HL-60 (cell line): ENCODE data around the gene MTHFD2L.
"Not testable (repeated sequence)": the region's sequence is repeated elsewhere in the genome, so short reads cannot be mapped to it uniquely, and the experiment has no call there.

ENCODE experiments used
- DNase-seq, 2 experiments: peaks; one replicate each; pipeline ENCODE4 v3.0.0-alpha.2; 2010 to 2020; ENCODE audit warnings: low read depth in 1 of 2, low spot score in 1 of 2
- H3K27ac ChIP-seq: fragments of 250-450 bp; sonication (Bioruptor Pico); replicated peaks from 2 replicates; pipeline ENCODE4 v1.5.1; 2020; ENCODE audit warnings: mild to moderate bottlenecking, moderate library complexity
- H3K27me3 ChIP-seq: fragments of 250-450 bp; sonication (Bioruptor Pico); 2 replicates; pipeline ENCODE4 v1.5.1; 2021; ENCODE audit warnings: mild to moderate bottlenecking, moderate library complexity; ENCODE audit not compliant: insufficient read depth, poor library complexity, severe bottlenecking
- H3K4me3 ChIP-seq: replicated peaks from 2 replicates; pipeline ENCODE4 v1.5.1; 2011; ENCODE audit warnings: mild to moderate bottlenecking, control low read depth, low read length; ENCODE audit not compliant: insufficient read depth
- GABPA ChIP-seq: IDR thresholded peaks from 2 replicates; pipeline ENCODE4 v1.6.1; 2012; ENCODE audit warnings: low read depth
- POLR2AphosphoS5 ChIP-seq: IDR thresholded peaks from 2 replicates; pipeline ENCODE4 v1.6.1; 2012; ENCODE audit warnings: low read depth
- SPI1 ChIP-seq: IDR thresholded peaks from 2 replicates; pipeline ENCODE4 v1.6.1; 2012; ENCODE audit warnings: low read depth, mild to moderate bottlenecking, borderline replicate concordance
- TF ChIP-seq, protein P1 (sequence below): IDR thresholded peaks from one replicate; pipeline ENCODE4 v1.5.1; 2011; ENCODE audit warnings: low read length, control low read depth, inconsistent platforms; ENCODE audit not compliant: insufficient read depth
- TF ChIP-seq, protein P2 (sequence below): IDR thresholded peaks from 2 replicates; pipeline ENCODE4 v1.6.1; 2012; ENCODE audit warnings: low read depth; ENCODE audit not compliant: insufficient replicate concordance

MTHFD2L gene

DNA sequence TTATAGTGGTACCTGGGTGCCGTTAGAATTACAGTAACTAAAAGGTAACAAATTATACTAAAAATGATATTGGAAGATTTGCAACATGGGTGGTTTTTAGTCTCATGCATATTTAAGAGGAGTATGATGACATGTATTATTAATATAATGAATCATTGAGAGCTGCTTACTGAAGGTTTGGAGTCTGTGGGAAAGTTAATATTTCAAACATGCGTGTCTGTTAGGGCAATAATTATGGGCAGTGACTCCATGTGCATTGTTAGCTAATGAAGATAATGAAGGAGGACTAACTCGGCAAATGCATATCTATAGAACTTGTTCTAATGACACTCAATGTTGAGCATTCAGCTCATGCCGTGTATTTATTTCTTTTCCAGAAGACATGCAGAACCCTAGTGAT, 47.1 kb downstream of the MTHFD2L start:
- Histone ChIP-seq H3K27ac (no peak overlapping the region), H3K27me3 (no peaks in the 10 kb centered on the region), H3K4me3 (no peak overlapping the region)
- no peak for TF ChIP-seq POLR2AphosphoS5
- TF ChIP-seq, protein P1, sequence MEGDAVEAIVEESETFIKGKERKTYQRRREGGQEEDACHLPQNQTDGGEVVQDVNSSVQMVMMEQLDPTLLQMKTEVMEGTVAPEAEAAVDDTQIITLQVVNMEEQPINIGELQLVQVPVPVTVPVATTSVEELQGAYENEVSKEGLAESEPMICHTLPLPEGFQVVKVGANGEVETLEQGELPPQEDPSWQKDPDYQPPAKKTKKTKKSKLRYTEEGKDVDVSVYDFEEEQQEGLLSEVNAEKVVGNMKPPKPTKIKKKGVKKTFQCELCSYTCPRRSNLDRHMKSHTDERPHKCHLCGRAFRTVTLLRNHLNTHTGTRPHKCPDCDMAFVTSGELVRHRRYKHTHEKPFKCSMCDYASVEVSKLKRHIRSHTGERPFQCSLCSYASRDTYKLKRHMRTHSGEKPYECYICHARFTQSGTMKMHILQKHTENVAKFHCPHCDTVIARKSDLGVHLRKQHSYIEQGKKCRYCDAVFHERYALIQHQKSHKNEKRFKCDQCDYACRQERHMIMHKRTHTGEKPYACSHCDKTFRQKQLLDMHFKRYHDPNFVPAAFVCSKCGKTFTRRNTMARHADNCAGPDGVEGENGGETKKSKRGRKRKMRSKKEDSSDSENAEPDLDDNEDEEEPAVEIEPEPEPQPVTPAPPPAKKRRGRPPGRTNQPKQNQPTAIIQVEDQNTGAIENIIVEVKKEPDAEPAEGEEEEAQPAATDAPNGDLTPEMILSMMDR, result no peak
- TF ChIP-seq SPI1, result no peak
- TF ChIP-seq, protein P2, sequence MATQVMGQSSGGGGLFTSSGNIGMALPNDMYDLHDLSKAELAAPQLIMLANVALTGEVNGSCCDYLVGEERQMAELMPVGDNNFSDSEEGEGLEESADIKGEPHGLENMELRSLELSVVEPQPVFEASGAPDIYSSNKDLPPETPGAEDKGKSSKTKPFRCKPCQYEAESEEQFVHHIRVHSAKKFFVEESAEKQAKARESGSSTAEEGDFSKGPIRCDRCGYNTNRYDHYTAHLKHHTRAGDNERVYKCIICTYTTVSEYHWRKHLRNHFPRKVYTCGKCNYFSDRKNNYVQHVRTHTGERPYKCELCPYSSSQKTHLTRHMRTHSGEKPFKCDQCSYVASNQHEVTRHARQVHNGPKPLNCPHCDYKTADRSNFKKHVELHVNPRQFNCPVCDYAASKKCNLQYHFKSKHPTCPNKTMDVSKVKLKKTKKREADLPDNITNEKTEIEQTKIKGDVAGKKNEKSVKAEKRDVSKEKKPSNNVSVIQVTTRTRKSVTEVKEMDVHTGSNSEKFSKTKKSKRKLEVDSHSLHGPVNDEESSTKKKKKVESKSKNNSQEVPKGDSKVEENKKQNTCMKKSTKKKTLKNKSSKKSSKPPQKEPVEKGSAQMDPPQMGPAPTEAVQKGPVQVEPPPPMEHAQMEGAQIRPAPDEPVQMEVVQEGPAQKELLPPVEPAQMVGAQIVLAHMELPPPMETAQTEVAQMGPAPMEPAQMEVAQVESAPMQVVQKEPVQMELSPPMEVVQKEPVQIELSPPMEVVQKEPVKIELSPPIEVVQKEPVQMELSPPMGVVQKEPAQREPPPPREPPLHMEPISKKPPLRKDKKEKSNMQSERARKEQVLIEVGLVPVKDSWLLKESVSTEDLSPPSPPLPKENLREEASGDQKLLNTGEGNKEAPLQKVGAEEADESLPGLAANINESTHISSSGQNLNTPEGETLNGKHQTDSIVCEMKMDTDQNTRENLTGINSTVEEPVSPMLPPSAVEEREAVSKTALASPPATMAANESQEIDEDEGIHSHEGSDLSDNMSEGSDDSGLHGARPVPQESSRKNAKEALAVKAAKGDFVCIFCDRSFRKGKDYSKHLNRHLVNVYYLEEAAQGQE, result no peak
- no peak for TF ChIP-seq GABPA
- no peak for DNase-seq

DNA sequence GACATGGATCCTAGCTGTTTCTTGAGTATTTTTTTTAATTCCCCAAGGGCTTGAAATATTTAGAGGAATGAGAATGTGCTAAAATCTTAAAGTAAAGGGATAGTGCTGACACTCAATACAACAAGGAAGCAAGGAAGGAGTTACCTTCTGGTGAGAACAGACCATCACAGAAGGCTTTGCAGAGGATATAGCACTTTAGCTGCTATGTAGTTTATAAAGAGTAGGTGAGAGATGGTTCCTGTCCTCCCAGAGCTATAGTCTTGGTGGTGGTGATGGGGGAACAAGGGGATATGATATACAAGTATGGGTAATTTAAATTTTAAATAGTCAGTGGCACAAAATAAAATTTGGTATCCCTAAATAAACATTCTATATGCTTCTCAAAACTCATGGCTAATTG, 47.6 kb downstream of the MTHFD2L start:
- no peak overlapping the region for H3K27ac ChIP-seq
- H3K4me3 ChIP-seq, result no peak overlapping the region
- TF ChIP-seq, protein P1, result no peak
- TF ChIP-seq, protein P2, result no peak
- TF ChIP-seq POLR2AphosphoS5, result no peak
- TF ChIP-seq SPI1, result no peak
- no peak for TF ChIP-seq GABPA
- H3K27me3 ChIP-seq, result no peaks in the 10 kb centered on the region
- no peak for DNase-seq

DNA sequence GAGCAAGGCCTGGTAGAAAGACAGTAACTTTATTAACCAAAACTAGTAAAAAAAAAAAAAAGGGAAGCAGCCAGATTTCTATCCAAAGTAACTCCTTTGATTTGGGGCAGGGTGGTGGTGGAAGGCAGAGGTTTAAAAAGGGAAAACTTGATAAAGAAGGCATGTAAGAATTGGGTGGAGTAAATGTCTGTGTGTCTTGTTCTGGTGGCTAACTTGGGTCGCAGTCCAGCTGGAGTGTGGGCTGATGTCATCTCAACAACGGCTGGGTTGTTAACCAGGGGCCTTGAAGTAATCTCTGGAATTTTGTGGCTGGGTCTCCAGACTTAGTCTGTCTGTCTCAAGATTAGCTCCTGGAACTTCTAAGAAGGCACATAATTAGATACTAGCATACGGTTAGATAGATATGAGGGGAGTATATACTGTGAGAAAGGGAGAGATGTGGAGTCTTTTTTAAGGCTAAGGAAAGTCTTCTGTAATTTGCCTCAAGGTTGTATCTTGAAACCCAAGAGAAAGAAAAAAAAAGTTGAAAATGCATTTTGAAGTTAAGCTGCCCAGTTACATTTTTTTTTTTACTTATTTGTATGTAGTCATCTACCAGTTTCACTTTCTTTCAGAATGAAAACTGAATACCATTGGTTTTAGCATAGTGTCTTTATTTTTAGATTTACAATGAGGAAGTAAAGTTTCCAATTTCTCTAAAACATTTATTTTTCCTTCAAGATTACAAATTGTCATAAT, 48.3 kb downstream of the MTHFD2L start:
- H3K27ac ChIP-seq, result no peak overlapping the region
- TF ChIP-seq, protein P2, result no peak
- TF ChIP-seq GABPA, result no peak
- TF ChIP-seq POLR2AphosphoS5, result no peak
- TF ChIP-seq SPI1, result no peak
- TF ChIP-seq, protein P1, result no peak
- H3K27me3 ChIP-seq, result no peaks in the 10 kb centered on the region
- no peak for DNase-seq
- no peak overlapping the region for H3K4me3 ChIP-seq

DNA sequence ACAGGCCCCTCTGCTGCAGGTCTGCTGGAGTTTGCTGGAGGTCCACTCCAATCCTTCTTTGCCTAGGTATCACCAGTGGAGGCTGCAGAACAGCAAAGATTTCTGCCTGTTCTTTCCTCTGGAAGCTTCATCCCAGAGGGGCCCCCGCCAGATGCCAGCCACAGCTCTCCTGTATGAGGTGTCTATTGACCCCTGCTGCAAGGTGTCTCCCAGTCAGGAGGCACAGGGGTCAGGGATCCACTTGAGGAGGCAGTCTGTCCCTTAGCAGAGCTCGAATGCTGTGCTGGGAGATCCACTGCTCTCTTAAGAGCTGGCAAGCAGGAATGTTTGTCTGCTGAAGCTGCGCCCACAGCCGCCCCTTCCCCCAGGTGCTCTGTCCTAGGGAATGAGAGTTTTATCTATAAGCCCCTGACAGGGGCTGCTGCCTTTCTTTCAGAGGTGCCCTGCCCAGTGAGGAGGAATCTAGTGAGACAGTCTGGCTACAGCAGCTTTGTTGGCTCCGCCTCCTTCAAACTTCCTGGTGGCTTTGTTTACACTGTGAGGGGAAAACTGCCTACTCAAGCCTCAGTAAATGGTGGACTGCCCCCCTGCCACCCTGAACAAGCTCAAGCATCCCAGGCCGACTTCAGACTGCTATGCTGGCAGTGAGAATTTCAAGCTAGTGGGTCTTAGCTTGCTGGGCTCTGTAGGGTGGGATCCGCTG, 56.7 kb downstream of the MTHFD2L start:
- H3K4me3 ChIP-seq, H3K27me3 ChIP-seq, DNase-seq, H3K27ac ChIP-seq: not testable (repeated sequence)

DNA sequence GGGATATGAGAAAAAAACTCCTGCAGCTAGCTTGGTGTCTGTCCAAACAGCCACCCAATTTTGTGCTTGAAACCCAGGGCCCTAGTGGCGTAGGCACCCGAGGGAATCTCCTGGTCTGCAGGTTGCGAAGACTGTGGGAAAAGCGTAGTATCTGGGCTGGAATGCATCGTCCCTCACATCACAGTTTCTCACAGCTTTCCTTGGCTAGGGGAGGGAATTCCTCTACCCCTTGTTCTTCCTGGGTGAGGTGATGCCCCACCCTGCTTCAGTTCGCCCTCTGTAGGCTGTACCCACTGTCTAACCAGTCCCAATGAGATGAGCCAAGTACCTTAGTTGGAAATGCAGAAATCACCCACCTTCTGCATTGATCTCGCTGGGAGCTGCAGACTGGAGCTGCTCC, 57.3 kb downstream of the MTHFD2L start:
- H3K4me3 ChIP-seq, DNase-seq, H3K27ac ChIP-seq, H3K27me3 ChIP-seq: not testable (repeated sequence)
